ENCODE measurements around the gene FSD2. TPM values are rescaled to one million over a fixed set of nuclear protein-coding genes. Genes with fewer than 3 reads are reported as not detected.

The FSD2 gene
- total RNA-seq, 1 experiment from 2014 or later = not detected

- no TSS peak for BruUV-seq (replicated peaks)
- Histone ChIP-seq H3K79me2 (ENCODE audit: low read length) (no peaks in the 10 kb centered on the region), H3K9ac (ENCODE audit: low read length) (no peak overlapping the region), H3K4me3 (ENCODE audit: low read length) (no peak overlapping the region), H2AFZ (ENCODE audit: low read length) (no peak overlapping the region), H3K27me3 (ENCODE audit: low read length) (no peaks in the 10 kb centered on the region), H3K9me2 (replicated peaks; ENCODE audit: low read length) (no peaks in the 10 kb centered on the region), H3K4me1 (ENCODE audit: insufficient read depth, low read length) (peaks cover 22% of the 10 kb centered on the region), H3K9me3 (ENCODE audit: low read length) (no peaks in the 10 kb centered on the region), H3K27ac (ENCODE audit: low read length) (no peak overlapping the region), H3K4me2 (ENCODE audit: low read length) (no peak overlapping the region), H3F3A (ENCODE audit: low read length, unreplicated experiment) (peaks cover 8% of the 10 kb centered on the region), H3K36me3 (ENCODE audit: low read depth, low read length) (peaks cover 50% of the 10 kb centered on the region), H4K20me1 (ENCODE audit: low read length) (no peaks in the 10 kb centered on the region)
- TF ChIP-seq, protein P1, sequence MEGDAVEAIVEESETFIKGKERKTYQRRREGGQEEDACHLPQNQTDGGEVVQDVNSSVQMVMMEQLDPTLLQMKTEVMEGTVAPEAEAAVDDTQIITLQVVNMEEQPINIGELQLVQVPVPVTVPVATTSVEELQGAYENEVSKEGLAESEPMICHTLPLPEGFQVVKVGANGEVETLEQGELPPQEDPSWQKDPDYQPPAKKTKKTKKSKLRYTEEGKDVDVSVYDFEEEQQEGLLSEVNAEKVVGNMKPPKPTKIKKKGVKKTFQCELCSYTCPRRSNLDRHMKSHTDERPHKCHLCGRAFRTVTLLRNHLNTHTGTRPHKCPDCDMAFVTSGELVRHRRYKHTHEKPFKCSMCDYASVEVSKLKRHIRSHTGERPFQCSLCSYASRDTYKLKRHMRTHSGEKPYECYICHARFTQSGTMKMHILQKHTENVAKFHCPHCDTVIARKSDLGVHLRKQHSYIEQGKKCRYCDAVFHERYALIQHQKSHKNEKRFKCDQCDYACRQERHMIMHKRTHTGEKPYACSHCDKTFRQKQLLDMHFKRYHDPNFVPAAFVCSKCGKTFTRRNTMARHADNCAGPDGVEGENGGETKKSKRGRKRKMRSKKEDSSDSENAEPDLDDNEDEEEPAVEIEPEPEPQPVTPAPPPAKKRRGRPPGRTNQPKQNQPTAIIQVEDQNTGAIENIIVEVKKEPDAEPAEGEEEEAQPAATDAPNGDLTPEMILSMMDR (conservative IDR thresholded peaks at IDR 0.05; ENCODE audit: low read depth, low read length) = no peak
- TF ChIP-seq EZH2 (IDR thresholded peaks at IDR 0.05; ENCODE audit: low read length, unreplicated experiment) (no peak), EZH2phosphoT487 (IDR thresholded peaks at IDR 0.05; ENCODE audit: borderline replicate concordance, low read length) (no peak)
- ChIA-PET POLR2A (ENCODE audit: unreplicated experiment) (no interaction called here), CTCF (no interaction called here)
- no peak for DNase-seq
- intact Hi-C loops (cut with micrococcal nuclease) = no loop called here
- no peak for ATAC-seq
Observed at GRCh38 chr15:82830427-82831173, 24.7 kb upstream of the FSD2 start.

GRCh38 chr15:82829234-82829633 is 23.4 kb upstream of the FSD2 start:
- no peak overlapping the region for H3K27ac ChIP-seq (ENCODE audit: low read length)
- H3K79me2 ChIP-seq (ENCODE audit: low read length) = no peaks in the 10 kb centered on the region
- no peak overlapping the region for H3K4me2 ChIP-seq (ENCODE audit: low read length)
- no peaks in the 10 kb centered on the region for H3K9me2 ChIP-seq (replicated peaks; ENCODE audit: low read length)
- H3K9ac ChIP-seq (ENCODE audit: low read length) = no peak overlapping the region
- no peak overlapping the region for H3K4me3 ChIP-seq (ENCODE audit: low read length)
- H4K20me1 ChIP-seq (ENCODE audit: low read length) = no peaks in the 10 kb centered on the region
- no peak for ATAC-seq
- intact Hi-C loops (cut with micrococcal nuclease) = no loop called here
- ChIA-PET POLR2A (ENCODE audit: unreplicated experiment) (no interaction called here), CTCF (no interaction called here)
- H3K27me3 ChIP-seq (ENCODE audit: low read length) = no peaks in the 10 kb centered on the region
- peaks cover 39% of the 10 kb centered on the region for H3K36me3 ChIP-seq (ENCODE audit: low read depth, low read length)
- H3K9me3 ChIP-seq (ENCODE audit: low read length) = no peaks in the 10 kb centered on the region
- TF ChIP-seq EZH2 (IDR thresholded peaks at IDR 0.05; ENCODE audit: low read length, unreplicated experiment) = no peak
- TF ChIP-seq, protein P1 (conservative IDR thresholded peaks at IDR 0.05; ENCODE audit: low read depth, low read length) = no peak
- no peak for TF ChIP-seq EZH2phosphoT487 (IDR thresholded peaks at IDR 0.05; ENCODE audit: borderline replicate concordance, low read length)
- no TSS peak for BruUV-seq (replicated peaks)
- DNase-seq = no peak
- peaks cover 8% of the 10 kb centered on the region for H3F3A ChIP-seq (ENCODE audit: low read length, unreplicated experiment)
- H2AFZ ChIP-seq (ENCODE audit: low read length) = no peak overlapping the region
- H3K4me1 ChIP-seq (ENCODE audit: insufficient read depth, low read length) = peaks cover 22% of the 10 kb centered on the region

DNA sequence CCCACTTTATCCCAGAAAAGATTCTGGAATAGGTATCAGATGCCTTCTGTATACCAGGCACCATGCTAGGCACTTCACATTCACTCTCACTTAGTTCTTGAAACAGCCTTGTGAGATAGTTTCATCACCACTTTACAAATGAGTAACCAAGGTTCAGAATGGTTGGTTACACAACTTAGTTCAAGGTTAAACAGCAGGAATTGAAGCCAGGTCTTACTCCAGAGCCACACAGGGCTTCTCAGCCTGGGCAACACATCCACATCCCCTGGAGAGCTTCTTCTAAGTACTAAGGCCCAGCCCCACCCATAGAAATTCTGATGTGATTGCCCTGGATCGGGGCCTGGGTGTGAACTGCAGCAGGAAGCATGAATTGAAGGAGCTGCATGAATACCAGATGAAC is 22.2 kb upstream of the FSD2 start:
- no TSS peak for BruUV-seq (replicated peaks)
- CTCF ChIA-PET = no interaction called here
- peaks cover 18% of the 10 kb centered on the region for H3K4me1 ChIP-seq (ENCODE audit: insufficient read depth, low read length)

More for the DNA sequence above, 22.2 kb upstream of the FSD2 start:
- Histone ChIP-seq H3K9ac (ENCODE audit: low read length) (no peak overlapping the region), H3K4me3 (ENCODE audit: low read length) (no peak overlapping the region), H3F3A (ENCODE audit: low read length, unreplicated experiment) (peaks cover 8% of the 10 kb centered on the region), H4K20me1 (ENCODE audit: low read length) (no peaks in the 10 kb centered on the region), H3K36me3 (ENCODE audit: low read depth, low read length) (peaks cover 33% of the 10 kb centered on the region), H3K27me3 (ENCODE audit: low read length) (no peaks in the 10 kb centered on the region), H2AFZ (ENCODE audit: low read length) (no peak overlapping the region), H3K79me2 (ENCODE audit: low read length) (no peaks in the 10 kb centered on the region), H3K4me2 (ENCODE audit: low read length) (no peak overlapping the region), H3K9me2 (replicated peaks; ENCODE audit: low read length) (no peaks in the 10 kb centered on the region), H3K27ac (ENCODE audit: low read length) (no peak overlapping the region), H3K9me3 (ENCODE audit: low read length) (no peaks in the 10 kb centered on the region)
- POLR2A ChIA-PET (ENCODE audit: unreplicated experiment) = no interaction called here
- ATAC-seq (no peak), DNase-seq (no peak)
- TF ChIP-seq EZH2phosphoT487 (IDR thresholded peaks at IDR 0.05; ENCODE audit: borderline replicate concordance, low read length) (no peak), EZH2 (IDR thresholded peaks at IDR 0.05; ENCODE audit: low read length, unreplicated experiment) (no peak)
- TF ChIP-seq, protein P1 (conservative IDR thresholded peaks at IDR 0.05; ENCODE audit: low read depth, low read length) = no peak
- intact Hi-C loops (cut with micrococcal nuclease) = no loop called here

All from PC-3 (cell line).